ENCODE data around the gene RRP1B. TPM values are rescaled to one million over a fixed set of nuclear protein-coding genes. Genes with fewer than 3 reads are reported as not detected.

The RRP1B gene
- polyA plus RNA-seq, 1 donor from 2014 or later = 20.3 TPM

GRCh38 chr21:43635436-43635835 is 23.9 kb upstream of the RRP1B start:
- TF ChIP-seq MXI1 (conservative IDR thresholded peaks at IDR 0.05; ENCODE audit: poor library complexity, severe bottlenecking) = no peak
- TF ChIP-seq SMC3 (conservative IDR thresholded peaks at IDR 0.05; ENCODE audit: poor library complexity) = no peak
- TF ChIP-seq, protein P1, sequence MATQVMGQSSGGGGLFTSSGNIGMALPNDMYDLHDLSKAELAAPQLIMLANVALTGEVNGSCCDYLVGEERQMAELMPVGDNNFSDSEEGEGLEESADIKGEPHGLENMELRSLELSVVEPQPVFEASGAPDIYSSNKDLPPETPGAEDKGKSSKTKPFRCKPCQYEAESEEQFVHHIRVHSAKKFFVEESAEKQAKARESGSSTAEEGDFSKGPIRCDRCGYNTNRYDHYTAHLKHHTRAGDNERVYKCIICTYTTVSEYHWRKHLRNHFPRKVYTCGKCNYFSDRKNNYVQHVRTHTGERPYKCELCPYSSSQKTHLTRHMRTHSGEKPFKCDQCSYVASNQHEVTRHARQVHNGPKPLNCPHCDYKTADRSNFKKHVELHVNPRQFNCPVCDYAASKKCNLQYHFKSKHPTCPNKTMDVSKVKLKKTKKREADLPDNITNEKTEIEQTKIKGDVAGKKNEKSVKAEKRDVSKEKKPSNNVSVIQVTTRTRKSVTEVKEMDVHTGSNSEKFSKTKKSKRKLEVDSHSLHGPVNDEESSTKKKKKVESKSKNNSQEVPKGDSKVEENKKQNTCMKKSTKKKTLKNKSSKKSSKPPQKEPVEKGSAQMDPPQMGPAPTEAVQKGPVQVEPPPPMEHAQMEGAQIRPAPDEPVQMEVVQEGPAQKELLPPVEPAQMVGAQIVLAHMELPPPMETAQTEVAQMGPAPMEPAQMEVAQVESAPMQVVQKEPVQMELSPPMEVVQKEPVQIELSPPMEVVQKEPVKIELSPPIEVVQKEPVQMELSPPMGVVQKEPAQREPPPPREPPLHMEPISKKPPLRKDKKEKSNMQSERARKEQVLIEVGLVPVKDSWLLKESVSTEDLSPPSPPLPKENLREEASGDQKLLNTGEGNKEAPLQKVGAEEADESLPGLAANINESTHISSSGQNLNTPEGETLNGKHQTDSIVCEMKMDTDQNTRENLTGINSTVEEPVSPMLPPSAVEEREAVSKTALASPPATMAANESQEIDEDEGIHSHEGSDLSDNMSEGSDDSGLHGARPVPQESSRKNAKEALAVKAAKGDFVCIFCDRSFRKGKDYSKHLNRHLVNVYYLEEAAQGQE (IDR thresholded peaks at IDR 0.05; ENCODE audit: borderline replicate concordance) = no peak
- TF ChIP-seq RAD21 (conservative IDR thresholded peaks at IDR 0.05) = no peak
- TF ChIP-seq, protein P2, sequence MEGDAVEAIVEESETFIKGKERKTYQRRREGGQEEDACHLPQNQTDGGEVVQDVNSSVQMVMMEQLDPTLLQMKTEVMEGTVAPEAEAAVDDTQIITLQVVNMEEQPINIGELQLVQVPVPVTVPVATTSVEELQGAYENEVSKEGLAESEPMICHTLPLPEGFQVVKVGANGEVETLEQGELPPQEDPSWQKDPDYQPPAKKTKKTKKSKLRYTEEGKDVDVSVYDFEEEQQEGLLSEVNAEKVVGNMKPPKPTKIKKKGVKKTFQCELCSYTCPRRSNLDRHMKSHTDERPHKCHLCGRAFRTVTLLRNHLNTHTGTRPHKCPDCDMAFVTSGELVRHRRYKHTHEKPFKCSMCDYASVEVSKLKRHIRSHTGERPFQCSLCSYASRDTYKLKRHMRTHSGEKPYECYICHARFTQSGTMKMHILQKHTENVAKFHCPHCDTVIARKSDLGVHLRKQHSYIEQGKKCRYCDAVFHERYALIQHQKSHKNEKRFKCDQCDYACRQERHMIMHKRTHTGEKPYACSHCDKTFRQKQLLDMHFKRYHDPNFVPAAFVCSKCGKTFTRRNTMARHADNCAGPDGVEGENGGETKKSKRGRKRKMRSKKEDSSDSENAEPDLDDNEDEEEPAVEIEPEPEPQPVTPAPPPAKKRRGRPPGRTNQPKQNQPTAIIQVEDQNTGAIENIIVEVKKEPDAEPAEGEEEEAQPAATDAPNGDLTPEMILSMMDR (IDR thresholded peaks at IDR 0.05; ENCODE audit: poor library complexity, severe bottlenecking) = no peak
- no peak for TF ChIP-seq POLR2AphosphoS5 (IDR thresholded peaks at IDR 0.05)
- no peak for TF ChIP-seq EP300 (conservative IDR thresholded peaks at IDR 0.05; ENCODE audit: poor library complexity, severe bottlenecking)
- no peak for TF ChIP-seq TAF1 (IDR thresholded peaks at IDR 0.05; ENCODE audit: low read depth)
- no peak for TF ChIP-seq EZH2 (IDR thresholded peaks at IDR 0.05; ENCODE audit: borderline replicate concordance, insufficient read depth, low read length, poor library complexity, severe bottlenecking)
- no peaks in the 10 kb centered on the region for H3K9me2 ChIP-seq (ENCODE audit: insufficient read depth, low read length)
- no peaks in the 10 kb centered on the region for H4K20me1 ChIP-seq (ENCODE audit: insufficient read depth)
- no peaks in the 10 kb centered on the region for H3K9me3 ChIP-seq (ENCODE audit: low read length)
- no peak overlapping the region for H3K27ac ChIP-seq (ENCODE audit: low read length)
- H3K36me3 ChIP-seq (ENCODE audit: insufficient read depth, low read length) = no peaks in the 10 kb centered on the region
- no peaks in the 10 kb centered on the region for H3K27me3 ChIP-seq (ENCODE audit: insufficient read depth, low read depth, low read length)
- H3K79me2 ChIP-seq (replicated peaks; ENCODE audit: insufficient read depth, low read length) = no peaks in the 10 kb centered on the region
- H3K9ac ChIP-seq (ENCODE audit: low read length) = no peak overlapping the region
- H3F3A ChIP-seq (ENCODE audit: insufficient read depth, low read length, poor library complexity, severe bottlenecking) = no peaks in the 10 kb centered on the region
- H2AFZ ChIP-seq (ENCODE audit: low read depth, low read length) = no peak overlapping the region
- no peak overlapping the region for H3K4me3 ChIP-seq (ENCODE audit: low read length)
- H3K4me2 ChIP-seq (ENCODE audit: low read length) = no peak overlapping the region

- no peak for TF ChIP-seq RAD21 (conservative IDR thresholded peaks at IDR 0.05)
- TF ChIP-seq, protein P2 (IDR thresholded peaks at IDR 0.05; ENCODE audit: poor library complexity, severe bottlenecking) = no peak
- TF ChIP-seq POLR2AphosphoS5 (IDR thresholded peaks at IDR 0.05) = no peak
- TF ChIP-seq, protein P1 (IDR thresholded peaks at IDR 0.05; ENCODE audit: borderline replicate concordance) = no peak
- TF ChIP-seq SMC3 (conservative IDR thresholded peaks at IDR 0.05; ENCODE audit: poor library complexity) = no peak
- no peak for TF ChIP-seq EZH2 (IDR thresholded peaks at IDR 0.05; ENCODE audit: borderline replicate concordance, insufficient read depth, low read length, poor library complexity, severe bottlenecking)
- TF ChIP-seq TAF1 (IDR thresholded peaks at IDR 0.05; ENCODE audit: low read depth) = no peak
- no peak for TF ChIP-seq EP300 (conservative IDR thresholded peaks at IDR 0.05; ENCODE audit: poor library complexity, severe bottlenecking)
- no peak for TF ChIP-seq MXI1 (conservative IDR thresholded peaks at IDR 0.05; ENCODE audit: poor library complexity, severe bottlenecking)
- no peaks in the 10 kb centered on the region for H3K36me3 ChIP-seq (ENCODE audit: insufficient read depth, low read length)
- no peaks in the 10 kb centered on the region for H3K27me3 ChIP-seq (ENCODE audit: insufficient read depth, low read depth, low read length)
- H3K9me2 ChIP-seq (ENCODE audit: insufficient read depth, low read length) = no peaks in the 10 kb centered on the region
- no peak overlapping the region for H3K27ac ChIP-seq (ENCODE audit: low read length)
- no peak overlapping the region for H3K9ac ChIP-seq (ENCODE audit: low read length)
- no peak overlapping the region for H3K4me2 ChIP-seq (ENCODE audit: low read length)
- no peaks in the 10 kb centered on the region for H3F3A ChIP-seq (ENCODE audit: insufficient read depth, low read length, poor library complexity, severe bottlenecking)
- H4K20me1 ChIP-seq (ENCODE audit: insufficient read depth) = no peaks in the 10 kb centered on the region
- no peaks in the 10 kb centered on the region for H3K79me2 ChIP-seq (replicated peaks; ENCODE audit: insufficient read depth, low read length)
- H2AFZ ChIP-seq (ENCODE audit: low read depth, low read length) = no peak overlapping the region
- no peak overlapping the region for H3K4me3 ChIP-seq (ENCODE audit: low read length)
- H3K9me3 ChIP-seq (ENCODE audit: low read length) = no peaks in the 10 kb centered on the region
Observed at GRCh38 chr21:43637530-43638158, 21.7 kb upstream of the RRP1B start.
